Stimulated activated CD4-positive, alpha-beta T cell treated with anti-CD3 and anti-CD28 coated beads, TNF-alpha, amount 100 ng/mL, for 48 hours (primary cell): ENCODE measurements around the gene PLD2.
"Not testable (repeated sequence)": the region's sequence is repeated elsewhere in the genome, so short reads cannot be mapped to it uniquely, and the experiment has no call there.

Experiments
- DNase-seq, 3 donors: peaks; one replicate each; pipeline ENCODE4 v3.0.0-alpha.2; 2020; ENCODE audit warnings: low read depth in 3 of 3

PLD2 gene

GRCh38 chr17:4856937-4857314 lies 50.0 kb downstream of the PLD2 start:
- DNase-seq: no peak

DNA sequence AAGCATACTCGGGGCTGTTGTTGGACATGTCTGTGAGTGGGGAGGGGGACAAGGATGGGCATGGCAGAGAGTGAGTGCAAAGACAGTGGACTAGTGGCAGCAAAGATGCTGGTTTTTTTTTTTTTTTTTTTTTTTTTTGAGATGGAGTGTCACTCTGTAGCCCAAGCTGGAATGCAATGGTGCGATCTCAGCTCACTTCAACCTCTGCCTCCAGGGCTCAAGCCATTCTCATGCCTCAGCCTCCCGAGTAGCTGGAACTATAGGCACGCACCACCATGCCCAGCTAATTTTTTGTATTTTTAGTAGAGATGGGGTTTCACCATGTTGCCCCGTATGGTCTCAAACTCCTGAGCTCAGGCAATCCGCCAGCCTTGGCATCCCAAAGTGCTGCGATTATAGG lies 50.4 kb downstream of the PLD2 start:
- DNase-seq: not testable (repeated sequence)

GRCh38 chr17:4858068-4858881 lies 51.3 kb downstream of the PLD2 start:
- no peak for DNase-seq

DNA sequence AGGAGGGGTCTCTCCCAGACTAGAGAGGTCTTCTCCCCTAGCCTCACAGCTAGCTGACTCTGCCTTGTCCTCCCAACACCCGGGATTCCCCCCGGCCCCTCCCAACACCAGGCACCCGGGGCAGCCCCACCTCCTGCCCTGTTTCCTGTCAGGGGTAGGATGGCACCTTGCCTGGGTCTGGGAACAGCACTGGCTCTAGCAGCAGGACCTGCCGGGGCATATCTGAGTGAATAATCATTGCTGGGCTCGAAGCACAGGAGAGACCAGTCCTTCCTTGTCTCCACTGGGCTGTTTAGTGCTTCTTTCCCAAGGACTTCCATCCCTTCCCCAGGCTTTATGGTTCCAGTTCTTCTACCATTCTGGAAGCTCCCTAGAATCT lies 51.9 kb downstream of the PLD2 start:
- DNase-seq: no peak

DNA sequence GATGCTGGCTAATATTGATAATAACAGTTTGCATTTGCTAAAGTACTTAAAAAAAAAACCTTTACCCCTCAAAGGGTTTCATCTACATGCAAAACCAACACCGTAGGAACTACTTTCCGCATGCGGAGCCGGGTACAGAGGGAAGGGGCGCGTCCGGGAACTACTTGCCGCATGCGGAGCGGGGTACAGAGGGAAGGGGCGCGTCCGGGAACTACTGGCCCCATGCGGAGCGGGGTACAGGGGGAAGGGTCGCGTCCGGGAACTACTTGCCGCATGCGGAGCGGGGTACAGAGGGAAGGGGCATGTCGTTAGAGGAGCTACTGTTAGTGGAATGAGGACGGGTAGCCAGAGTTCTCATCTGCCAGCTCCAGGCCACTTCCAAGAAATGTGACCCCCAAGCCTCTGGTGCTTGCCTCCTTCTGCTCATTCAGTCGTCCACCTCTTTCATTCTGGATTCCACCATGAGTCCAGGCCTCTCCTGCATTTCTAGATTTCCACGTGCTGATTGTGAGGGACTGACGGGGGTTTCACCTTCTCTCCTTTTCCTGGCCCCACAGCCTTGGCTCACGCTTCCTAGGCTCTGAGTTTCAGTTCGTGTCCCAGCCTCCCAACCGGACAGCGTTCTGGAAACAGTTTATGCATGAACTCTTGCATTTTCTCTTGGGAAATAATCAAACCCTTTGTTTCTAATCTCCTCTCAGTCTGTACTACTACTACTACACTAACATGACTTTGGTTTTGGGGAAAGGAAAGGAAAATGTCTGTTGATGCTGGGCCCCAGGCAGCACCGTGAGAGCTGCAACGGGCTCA lies 53.1 kb downstream of the PLD2 start:
- DNase-seq: no peak

GRCh38 chr17:4860651-4861050 lies 53.7 kb downstream of the PLD2 start:
- no peak for DNase-seq

DNA sequence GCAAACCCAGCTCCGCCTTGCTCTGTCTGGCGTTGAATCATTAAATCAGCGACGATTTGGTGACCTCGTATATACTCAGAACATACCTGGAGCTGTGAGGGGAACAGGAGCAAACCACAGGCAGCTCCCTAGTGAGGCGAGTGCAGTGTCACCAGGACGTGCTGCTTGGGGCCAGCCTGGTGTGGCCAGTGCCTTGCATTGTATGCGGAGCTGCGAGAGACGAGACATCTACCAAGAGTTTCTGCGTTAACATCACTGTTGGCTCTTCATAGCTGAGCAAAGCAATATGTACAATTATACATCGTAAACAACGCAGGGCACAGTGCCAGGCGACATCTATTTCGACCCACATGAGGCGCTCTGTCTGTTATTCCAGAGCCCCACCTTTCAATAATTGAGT lies 54.1 kb downstream of the PLD2 start:
- DNase-seq: no peak

DNA sequence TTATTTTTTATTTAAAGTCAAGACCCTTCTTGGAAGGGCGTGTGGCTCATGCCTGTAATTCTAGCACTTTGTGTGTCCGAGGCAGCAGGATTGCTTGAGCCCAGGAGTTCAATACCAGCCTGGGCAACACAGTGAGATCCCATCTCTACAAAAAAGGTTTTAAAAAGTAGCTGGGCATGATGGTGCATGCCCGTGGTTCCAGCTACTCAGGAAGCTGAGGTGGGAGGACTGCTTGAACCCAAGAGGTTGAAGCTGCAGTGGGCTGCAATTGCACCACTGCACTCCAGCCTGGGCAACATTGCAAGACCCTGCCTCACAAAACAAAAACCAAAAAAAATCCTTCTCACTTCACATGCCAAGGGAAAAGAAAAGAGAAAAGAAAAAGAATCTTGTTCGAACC lies 55.8 kb downstream of the PLD2 start:
- DNase-seq: no peak

- no peak for DNase-seq
These were observed 56.4 kb downstream of the PLD2 start for GRCh38 chr17:4863321-4863720.

GRCh38 chr17:4867535-4867934 lies 60.6 kb downstream of the PLD2 start:
- DNase-seq: not testable (repeated sequence)

DNA sequence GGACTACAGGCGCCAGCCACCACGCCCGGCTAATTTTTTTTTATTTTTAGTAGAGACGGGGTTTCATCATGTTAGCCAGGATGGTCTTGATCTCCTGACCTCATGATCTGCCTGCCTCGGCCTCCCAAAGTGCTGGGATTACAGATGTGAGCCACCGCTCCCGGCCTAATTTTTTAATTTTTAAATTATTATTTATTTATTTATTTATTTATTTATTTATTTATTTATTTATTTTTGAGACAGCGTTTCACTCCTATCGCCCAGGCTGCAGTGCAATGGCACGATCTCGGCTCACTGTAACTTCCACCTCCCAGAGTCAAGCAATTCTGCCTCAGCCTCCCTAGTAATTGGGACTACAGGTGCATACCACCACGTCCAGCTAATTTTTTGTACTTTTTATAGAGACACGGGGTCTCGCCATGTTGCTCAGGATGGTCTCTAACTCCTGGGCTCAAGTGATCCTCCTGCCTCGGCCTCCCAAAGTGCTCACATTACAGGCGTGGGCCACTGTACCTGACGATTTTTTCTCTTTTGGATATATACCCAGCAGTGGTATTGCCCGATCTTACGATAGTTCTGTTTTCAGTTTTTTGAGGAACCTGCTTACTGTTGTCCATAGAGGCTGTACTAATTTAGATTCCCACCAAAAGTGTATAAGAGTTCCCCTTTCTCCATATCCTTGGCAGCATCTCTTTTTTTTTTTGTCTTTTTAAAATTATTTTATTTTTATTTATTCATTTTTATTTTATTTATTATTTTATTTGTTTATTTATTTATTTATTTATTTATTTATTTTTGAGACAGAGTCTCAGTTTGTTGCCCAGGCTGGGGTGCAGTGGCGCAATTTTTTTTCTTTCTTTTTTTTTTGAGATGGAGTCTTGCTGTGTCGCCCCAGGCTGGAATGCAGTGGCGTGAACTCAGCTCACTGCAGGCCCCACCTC lies 62.4 kb downstream of the PLD2 start:
- DNase-seq: not testable (repeated sequence)

- no peak for DNase-seq
These were observed 63.9 kb downstream of the PLD2 start for GRCh38 chr17:4870855-4871254.

- DNase-seq: no peak
These were observed 65.8 kb downstream of the PLD2 start for GRCh38 chr17:4872786-4873185.
